ENCODE measurements around the gene GPN1. TPM values are rescaled to one million over a fixed set of nuclear protein-coding genes. Genes with fewer than 3 reads are reported as not detected.

GPN1 gene
- total and polyA plus RNA-seq, 2 of the 8 experiments (the other 6 are each of a cell fraction or from before 2014, with no cell fraction given), result 38.7 to 43.5 TPM

GRCh38 chr2:27638037-27638637, 9.3 kb downstream of the GPN1 start:
- no peak overlapping the region for H3K14ac ChIP-seq (ENCODE audit: insufficient read length)
- H2BK5ac ChIP-seq (ENCODE audit: low read depth, low read length), result no peak overlapping the region
- no peak overlapping the region for H2BK12ac ChIP-seq (ENCODE audit: low read depth, low read length)
- no peak overlapping the region for H4K91ac ChIP-seq (replicated peaks; ENCODE audit: insufficient read length, low read length)
- H3K27me3 ChIP-seq (replicated peaks in 1 of 4; ENCODE audit: control insufficient read depth in 3 of 4, extremely low read depth in 1 of 4, insufficient read depth in 3 of 4, low read length in 3 of 4), result no peaks in the 10 kb centered on the region
- ChIA-PET POLR2A (ENCODE audit: partially characterized antibody) (interaction anchor here (1.0 to 2.2 kb wide), 2 partner anchors 10 to 152 kb away, joined by 3 to 6 read pairs; no protein-coding TSS in a partner anchor), CTCF (ENCODE audit: partially characterized antibody) (no interaction called here)
- no peak overlapping the region for H3K56ac ChIP-seq (replicated peaks; ENCODE audit: insufficient read length, low read depth, low read length)
- no peak overlapping the region for H4K8ac ChIP-seq (ENCODE audit: extremely low read depth, insufficient read depth, low read length)
- no peak overlapping the region for H3K4me2 ChIP-seq (ENCODE audit: insufficient read depth in 1 of 2, low read depth in 2 of 2, low read length in 2 of 2)
- 88% methylated on average over 3 of the region's 3 CpGs; no CpG with 5 or more reads in 1 of the 2 experiments for WGBS, 2 experiments (ENCODE audit: extremely low coverage in 1 of 2, insufficient coverage in 1 of 2, insufficient read length in 1 of 2, insufficient replicate concordance in 2 of 2, low coverage in 1 of 2, low lambda C conversion rate in 2 of 2, missing lambda C conversion rate in 1 of 2)
- no peak overlapping the region for H3K18ac ChIP-seq (ENCODE audit: extremely low read depth, low read length)
- no peak overlapping the region for H3K23ac ChIP-seq (ENCODE audit: insufficient read length)
- H3K9ac ChIP-seq (replicated peaks in 1 of 4; ENCODE audit: extremely low read depth in 1 of 4, low read depth in 3 of 4, low read length in 3 of 4), result no peak overlapping the region
- H2BK20ac ChIP-seq (ENCODE audit: low read length), result no peak overlapping the region
- peaks cover 19 to 62% (median 54%) of the 10 kb centered on the region in 4 experiments for H3K36me3 ChIP-seq (ENCODE audit: control insufficient read depth in 2 of 4, insufficient read depth in 4 of 4, low read length in 3 of 4)
- H3K79me2 ChIP-seq (ENCODE audit: control insufficient read depth in 1 of 2, insufficient read depth in 2 of 2, low read length in 2 of 2), result no peaks in the 10 kb centered on the region
- H3K9me3 ChIP-seq (ENCODE audit: insufficient read depth in 2 of 2, low read depth in 1 of 2, low read length in 1 of 2), result no peaks in the 10 kb centered on the region
- no peaks in the 10 kb centered on the region for H3K4me1 ChIP-seq (replicated peaks in 1 of 4; ENCODE audit: control insufficient read depth in 3 of 4, insufficient read depth in 4 of 4, low read length in 3 of 4)
- no peaks in the 10 kb centered on the region for H3K23me2 ChIP-seq (ENCODE audit: low read depth, low read length)
- FAIRE-seq, result no peak
- no peak overlapping the region for H2BK15ac ChIP-seq (ENCODE audit: low read length)
- no peak overlapping the region for H2AFZ ChIP-seq (ENCODE audit: low read length)
- DNase-seq (ENCODE audit: low read depth in 1 of 2, low spot score in 2 of 2), result no peak
- no peaks in the 10 kb centered on the region for H3K79me1 ChIP-seq (ENCODE audit: low read depth, low read length)
- no peak overlapping the region for H4K5ac ChIP-seq (ENCODE audit: insufficient read length, low read depth, low read length)
- H3K4me3 ChIP-seq (ENCODE audit: extremely low read depth in 1 of 4, insufficient read depth in 2 of 4, low read depth in 3 of 4, low read length in 4 of 4), result no peak overlapping the region
- H2AK5ac ChIP-seq (ENCODE audit: low read depth, low read length), result no peak overlapping the region
- H3K27ac ChIP-seq (ENCODE audit: low read depth, low read length), result no peak overlapping the region
- no peak overlapping the region for H2BK120ac ChIP-seq (replicated peaks; ENCODE audit: low read depth, low read length)
- peaks cover 0 to 2% of the 10 kb centered on the region in 2 experiments for H4K20me1 ChIP-seq (replicated peaks in 1 of 2; ENCODE audit: control insufficient read depth in 1 of 2, insufficient read depth in 2 of 2, low read length in 2 of 2)
- no peak overlapping the region for H3K4ac ChIP-seq (replicated peaks; ENCODE audit: insufficient read length, low read depth, low read length)
- TF ChIP-seq CEBPB (IDR thresholded peaks at IDR 0.05; ENCODE audit: low read depth, low read length) (no peak), NANOG (IDR thresholded peaks at IDR 0.05; ENCODE audit: insufficient read depth, low read depth, low read length, poor library complexity, severe bottlenecking) (no peak), HDAC6 (IDR thresholded peaks at IDR 0.05; ENCODE audit: low read depth, low read length) (no peak), SIX5 (IDR thresholded peaks at IDR 0.05; ENCODE audit: low read depth, low read length) (no peak), RXRA (IDR thresholded peaks at IDR 0.05; ENCODE audit: insufficient read depth, low read depth, low read length) (no peak), BRCA1 (IDR thresholded peaks at IDR 0.05; ENCODE audit: low read depth, low read length) (no peak), JUN (IDR thresholded peaks at IDR 0.05; ENCODE audit: low read depth, low read length) (no peak), CHD1 (IDR thresholded peaks at IDR 0.05; ENCODE audit: low read depth, low read length) (no peak), TCF12 (IDR thresholded peaks at IDR 0.05; ENCODE audit: low read depth, low read length) (no peak)
